Immature natural killer cell (primary cell): ENCODE results near the gene SLC27A1. TPM values are rescaled to one million over a fixed set of nuclear protein-coding genes. Genes with fewer than 3 reads are reported as not detected.
"Not testable (repeated sequence)": the region's sequence is repeated elsewhere in the genome, so short reads cannot be mapped to it uniquely, and the experiment has no call there.

ENCODE experiments used
- DNase-seq, 3 donors: peaks; one replicate each; pipeline ENCODE4 v3.0.0; 2022; ENCODE audit warnings: mixed read lengths in 1 of 3
- H3K27ac Mint-ChIP-seq, 6 donors: one replicate each; pipeline ENCODE4 v1.8.0; 2020; ENCODE audit warnings: mixed read lengths in 6 of 6, mild to moderate bottlenecking in 5 of 6, inconsistent platforms in 4 of 6, moderate library complexity in 3 of 6
- H3K27me3 Mint-ChIP-seq, 3 donors: one replicate each; pipeline ENCODE4 v1.8.0; 2020 to 2021; ENCODE audit warnings: low read depth in 3 of 3, mild to moderate bottlenecking in 3 of 3, mixed read lengths in 3 of 3, moderate library complexity in 3 of 3, inconsistent platforms in 1 of 3
- H3K36me3 Mint-ChIP-seq, 3 donors: one replicate each; pipeline ENCODE4 v1.8.0; 2020; ENCODE audit warnings: mixed read lengths in 3 of 3, inconsistent platforms in 2 of 3, mild to moderate bottlenecking in 2 of 3
- H3K4me1 Mint-ChIP-seq, 2 donors: one replicate each; pipeline ENCODE4 v1.8.0; 2020; ENCODE audit warnings: inconsistent platforms in 2 of 2, mild to moderate bottlenecking in 2 of 2, mixed read lengths in 2 of 2, moderate library complexity in 1 of 2
- H3K4me3 Mint-ChIP-seq, 5 donors: one replicate each; pipeline ENCODE4 v1.8.0; 2020; ENCODE audit warnings: mild to moderate bottlenecking in 5 of 5, mixed read lengths in 5 of 5, inconsistent platforms in 3 of 5, moderate library complexity in 3 of 5
- H3K9me3 Mint-ChIP-seq, 6 donors: one replicate each; pipeline ENCODE4 v1.8.0; 2020; ENCODE audit warnings: mild to moderate bottlenecking in 6 of 6, mixed read lengths in 6 of 6, inconsistent platforms in 4 of 6, moderate library complexity in 3 of 6
- polyA plus RNA-seq, 3 donors: library from polyadenylated mRNA; unstranded; fragments of 300-500 nt; fragmentation: Illumina TruSeq; gene quantifications; one replicate each; pipeline ENCODE4 v1.2.3, GENCODE V29; 2021

SLC27A1 gene
- polyA plus RNA-seq, 3 donors from 2014 or later, result 9.7 to 15.9 (median 15.3) TPM

DNA sequence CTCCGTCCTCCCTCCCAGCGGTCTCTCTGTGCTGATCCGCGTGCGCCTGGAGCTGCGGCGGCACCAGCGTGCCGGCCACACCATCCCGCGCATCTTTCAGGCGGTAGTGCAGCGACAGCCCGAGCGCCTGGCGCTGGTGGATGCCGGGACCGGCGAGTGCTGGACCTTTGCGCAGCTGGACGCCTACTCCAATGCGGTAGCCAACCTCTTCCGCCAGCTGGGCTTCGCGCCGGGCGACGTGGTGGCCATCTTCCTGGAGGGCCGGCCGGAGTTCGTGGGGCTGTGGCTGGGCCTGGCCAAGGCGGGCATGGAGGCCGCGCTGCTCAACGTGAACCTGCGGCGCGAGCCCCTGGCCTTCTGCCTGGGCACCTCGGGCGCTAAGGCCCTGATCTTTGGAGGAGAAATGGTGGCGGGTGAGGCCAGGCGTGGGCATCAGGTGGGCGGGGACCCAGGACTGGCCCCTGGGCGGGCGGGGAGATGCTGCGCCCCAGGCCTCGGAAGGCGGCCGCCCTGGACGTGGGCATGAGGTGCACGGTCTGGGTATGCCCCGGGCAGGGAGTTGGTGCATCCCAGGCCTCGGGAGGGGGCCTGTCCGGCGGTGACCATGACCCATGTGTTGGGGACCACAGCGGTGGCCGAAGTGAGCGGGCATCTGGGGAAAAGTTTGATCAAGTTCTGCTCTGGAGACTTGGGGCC is 16.4 kb downstream of the SLC27A1 start:
- H3K27ac Mint-ChIP-seq, result peak overlapping the region in 1 of 6 donors; percentile 50
- H3K4me1 Mint-ChIP-seq, result peaks cover 41 to 47% of the 10 kb centered on the region in 2 donors

DNA sequence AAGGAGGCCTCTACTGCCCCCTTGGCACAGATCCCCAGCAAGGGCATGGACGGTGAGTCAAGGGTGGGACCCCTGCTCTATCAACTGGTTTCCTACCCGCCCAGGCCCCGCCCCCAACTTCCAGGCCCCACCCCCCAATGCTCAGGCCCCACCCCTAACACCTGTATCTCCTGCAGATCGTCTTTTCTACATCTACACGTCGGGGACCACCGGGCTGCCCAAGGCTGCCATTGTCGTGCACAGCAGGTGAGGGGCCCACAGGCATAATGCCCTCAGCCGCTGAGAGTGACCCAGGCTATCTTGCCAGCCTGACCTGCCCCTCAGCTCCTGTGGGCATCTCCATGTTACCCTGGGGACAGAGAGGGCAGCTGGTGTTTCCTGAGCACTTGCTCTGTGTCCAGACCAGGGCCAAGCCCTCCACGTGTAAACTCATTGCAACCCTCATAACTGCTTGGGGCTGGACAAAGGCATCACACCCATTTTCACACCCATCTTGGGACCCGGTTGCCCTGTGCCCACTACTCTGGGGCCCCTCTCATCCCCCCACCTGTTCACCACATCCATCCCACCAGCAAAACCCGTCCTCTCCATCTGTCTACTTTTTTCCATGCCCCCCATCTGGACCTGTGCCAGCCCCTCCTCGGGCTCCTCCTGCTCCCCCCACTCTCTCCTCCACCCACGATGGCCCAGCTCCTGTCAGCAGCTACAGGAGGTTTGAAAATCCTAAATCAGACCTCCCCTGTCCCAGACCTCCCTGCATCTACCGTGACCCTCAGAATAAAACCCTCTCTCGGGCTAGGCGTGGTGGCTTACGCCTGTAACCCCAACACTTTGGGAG is 17.2 kb downstream of the SLC27A1 start:
- peak overlapping the region; percentile 15 to 91 (median 83) for H3K4me3 Mint-ChIP-seq
- no peak for DNase-seq
- peaks cover 0 to 4% (median 0%) of the 10 kb centered on the region in 3 donors for H3K36me3 Mint-ChIP-seq
- H3K4me1 Mint-ChIP-seq, result peaks cover 46 to 49% of the 10 kb centered on the region in 2 donors
- H3K9me3 Mint-ChIP-seq, result no peaks in the 10 kb centered on the region
- H3K27me3 Mint-ChIP-seq, result peaks cover 4 to 19% (median 11%) of the 10 kb centered on the region in 3 donors
- peak overlapping the region; percentile 92 to 100 (median 98) for H3K27ac Mint-ChIP-seq

More for the DNA sequence above, 16.4 kb downstream of the SLC27A1 start:
- Mint-ChIP-seq H3K27me3 (peaks cover 4 to 19% (median 11%) of the 10 kb centered on the region in 3 donors), H3K36me3 (peaks cover 0 to 4% (median 0%) of the 10 kb centered on the region in 3 donors), H3K9me3 (no peaks in the 10 kb centered on the region), H3K4me3 (no peak overlapping the region)
- no peak for DNase-seq

DNA sequence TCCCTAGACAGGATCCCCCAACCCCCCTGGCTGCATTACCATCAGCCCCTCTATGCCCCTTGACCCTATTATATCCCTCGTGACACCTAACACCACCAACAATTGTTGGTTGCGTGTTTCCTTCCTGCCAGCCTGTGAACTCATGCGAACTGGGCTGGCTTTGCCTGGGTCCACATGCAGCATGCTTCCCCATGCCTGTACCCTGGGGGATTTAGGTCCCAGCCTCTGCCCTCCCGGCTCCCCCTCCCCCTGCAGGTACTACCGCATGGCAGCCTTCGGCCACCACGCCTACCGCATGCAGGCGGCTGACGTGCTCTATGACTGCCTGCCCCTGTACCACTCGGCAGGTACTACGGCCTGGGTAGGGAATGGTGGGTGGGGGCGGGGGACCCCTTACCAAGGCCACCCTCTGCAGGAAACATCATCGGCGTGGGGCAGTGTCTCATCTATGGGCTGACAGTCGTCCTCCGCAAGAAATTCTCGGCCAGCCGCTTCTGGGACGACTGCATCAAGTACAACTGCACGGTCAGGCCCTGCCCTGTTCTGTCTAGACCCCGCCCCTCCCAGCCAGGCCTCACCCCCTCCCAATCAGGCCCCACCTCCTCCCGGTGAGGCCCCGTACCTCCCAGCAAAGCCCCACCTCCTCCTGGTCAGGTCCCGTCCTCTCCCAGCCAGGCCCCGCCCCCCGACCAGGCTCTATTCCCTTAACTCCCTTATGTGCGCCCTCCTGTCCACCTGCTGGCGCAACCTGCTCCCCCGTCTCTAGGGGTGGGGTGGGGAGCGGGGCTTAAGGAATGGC is 18.5 kb downstream of the SLC27A1 start:
- H3K9me3 Mint-ChIP-seq, result no peaks in the 10 kb centered on the region
- H3K4me1 Mint-ChIP-seq, result peaks cover 46 to 48% of the 10 kb centered on the region in 2 donors

DNA sequence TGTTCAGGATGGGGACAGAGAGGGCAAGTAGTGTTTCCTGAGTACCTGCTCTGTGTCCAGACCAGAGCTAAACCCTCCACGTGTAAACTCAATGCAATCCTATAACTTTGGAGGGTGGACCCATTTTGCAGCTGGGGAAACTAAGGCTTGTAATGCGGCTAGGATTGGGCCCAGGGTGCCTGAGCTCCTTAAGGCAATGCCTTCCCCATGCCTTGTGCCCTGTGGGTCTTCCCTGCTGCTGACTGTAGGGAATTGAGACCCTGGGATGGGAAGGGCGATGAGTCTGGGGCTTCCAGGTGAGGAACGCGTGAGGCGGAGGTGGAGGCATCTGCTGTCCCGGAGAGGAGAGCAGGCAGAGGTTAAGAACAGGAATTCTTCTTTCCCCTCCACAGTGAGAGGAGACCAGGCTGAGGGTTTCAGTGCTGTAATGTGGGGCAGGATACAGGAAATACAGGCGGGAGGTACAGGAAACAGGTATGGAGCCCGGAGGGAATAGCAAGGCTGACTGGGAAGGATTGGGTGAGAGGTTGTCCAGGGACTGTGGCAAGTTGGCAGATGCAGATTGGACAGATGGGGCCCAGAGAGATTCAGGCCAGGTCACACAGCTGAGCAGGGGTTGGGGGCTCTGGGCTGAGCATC is 19.2 kb downstream of the SLC27A1 start:
- Mint-ChIP-seq H3K27ac (peak overlapping the region; percentile 92 to 100 (median 98)), H3K4me1 (peaks cover 45 to 46% of the 10 kb centered on the region in 2 donors), H3K9me3 (no peaks in the 10 kb centered on the region), H3K4me3 (peak overlapping the region; percentile 75 to 91 (median 83)), H3K27me3 (peaks cover 4 to 17% (median 11%) of the 10 kb centered on the region in 3 donors), H3K36me3 (peaks cover 0 to 3% (median 0%) of the 10 kb centered on the region in 3 donors)
- no peak for DNase-seq

More for the DNA sequence above, 18.5 kb downstream of the SLC27A1 start:
- Mint-ChIP-seq H3K27ac (peak overlapping the region; percentile 92 to 100 (median 98)), H3K4me3 (peak overlapping the region; percentile 75 to 91 (median 83)), H3K27me3 (peaks cover 4 to 18% (median 11%) of the 10 kb centered on the region in 3 donors), H3K36me3 (peaks cover 0 to 4% (median 0%) of the 10 kb centered on the region in 3 donors)
- DNase-seq, result peak; percentile 77 to 82 (median 79)

DNA sequence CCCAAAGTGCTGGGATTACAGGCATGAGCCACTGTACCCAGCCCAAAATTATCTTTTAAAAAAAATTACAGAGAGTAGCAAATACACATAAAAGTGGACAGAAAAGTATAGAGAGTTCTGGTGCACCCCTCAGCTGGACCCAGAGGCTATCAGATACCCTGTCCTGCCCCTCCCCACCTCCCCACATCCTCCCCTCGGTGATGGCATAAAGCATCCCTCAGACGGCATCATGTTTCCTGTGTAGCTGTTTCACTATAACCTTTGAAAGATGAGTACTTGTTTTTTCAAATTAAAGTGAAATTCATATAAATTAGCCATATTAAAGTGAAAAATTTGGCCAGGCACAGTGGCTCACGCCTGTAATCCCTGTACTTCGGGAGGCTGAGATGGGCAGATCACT is 20.1 kb downstream of the SLC27A1 start:
- H3K36me3 Mint-ChIP-seq, result no peaks in the 10 kb centered on the region
- DNase-seq, result peak; percentile 69 to 73 (median 71)
- peak overlapping the region; percentile 40 to 74 (median 61) for H3K4me3 Mint-ChIP-seq
- H3K27ac Mint-ChIP-seq, result peak overlapping the region; percentile 84 to 100 (median 94)
- H3K27me3 Mint-ChIP-seq, result peaks cover 4 to 15% (median 11%) of the 10 kb centered on the region in 3 donors
- no peaks in the 10 kb centered on the region for H3K9me3 Mint-ChIP-seq
- H3K4me1 Mint-ChIP-seq, result peaks cover 43 to 46% of the 10 kb centered on the region in 2 donors

DNA sequence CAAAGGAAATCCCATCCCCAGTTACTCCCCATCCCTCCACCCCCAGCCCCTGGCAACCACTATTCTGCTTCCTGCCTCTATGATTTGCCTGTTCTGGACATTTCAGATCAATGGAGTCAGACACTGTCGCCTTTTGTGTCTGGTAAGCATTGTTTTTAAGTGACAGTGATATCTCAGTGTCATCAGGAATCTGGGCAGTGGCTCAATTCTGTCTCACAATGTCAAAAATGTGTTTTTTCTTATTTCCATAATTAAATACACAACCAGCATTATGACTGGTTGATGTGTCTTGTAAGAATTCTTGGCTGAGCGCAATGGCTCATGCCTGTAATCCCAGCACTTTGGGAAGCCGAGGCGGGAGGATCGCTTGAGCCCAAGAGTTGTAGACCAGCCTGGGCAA is 21.0 kb downstream of the SLC27A1 start:
- H3K27me3 Mint-ChIP-seq, result peaks cover 4 to 15% (median 11%) of the 10 kb centered on the region in 3 donors
- DNase-seq, result no peak
- no peaks in the 10 kb centered on the region for H3K9me3 Mint-ChIP-seq
- H3K27ac Mint-ChIP-seq, result peak overlapping the region; percentile 51 to 100 (median 94)
- peaks cover 50 to 54% of the 10 kb centered on the region in 2 donors for H3K4me1 Mint-ChIP-seq
- no peaks in the 10 kb centered on the region for H3K36me3 Mint-ChIP-seq
- peak overlapping the region in 1 of 5 donors; percentile 59 for H3K4me3 Mint-ChIP-seq

DNA sequence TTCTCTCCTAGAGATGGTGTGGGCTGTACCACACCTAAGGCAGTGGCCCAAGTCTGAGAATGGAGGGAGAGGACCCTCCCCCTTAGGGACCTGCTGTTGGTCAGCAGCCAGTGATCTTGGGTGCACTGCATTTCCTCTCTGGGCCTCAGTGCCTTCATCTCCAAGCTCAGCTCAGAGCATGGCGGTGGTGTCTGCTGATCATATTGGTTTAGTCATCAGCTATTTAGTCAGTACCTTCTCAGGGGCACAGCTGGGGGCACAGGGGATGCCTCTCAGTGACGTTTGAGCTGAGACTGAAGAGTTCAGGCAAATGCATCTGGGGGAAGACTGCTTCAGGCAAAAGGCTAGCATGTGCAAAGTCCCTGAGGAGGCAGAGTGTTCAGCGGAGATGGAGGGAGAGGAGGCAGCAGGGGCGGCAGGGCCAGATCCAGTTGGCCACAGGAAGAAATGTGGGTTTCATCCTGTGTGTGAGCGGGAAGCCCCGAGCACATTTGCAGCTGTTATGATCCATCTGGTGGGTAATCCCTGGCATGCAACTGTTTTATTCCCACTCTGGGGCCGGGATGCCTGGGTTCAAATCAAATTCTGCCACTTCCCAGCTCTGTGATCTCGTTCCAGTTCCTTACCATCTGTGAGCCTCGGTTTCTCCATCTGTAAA is 25.4 kb downstream of the SLC27A1 start:
- peaks cover 22 to 32% of the 10 kb centered on the region in 2 donors for H3K4me1 Mint-ChIP-seq
- H3K27me3 Mint-ChIP-seq, result no peaks in the 10 kb centered on the region
- no peaks in the 10 kb centered on the region for H3K36me3 Mint-ChIP-seq
- H3K9me3 Mint-ChIP-seq, result no peaks in the 10 kb centered on the region
- peak overlapping the region in 5 of 6 donors; percentile 48 to 86 (median 72) for H3K27ac Mint-ChIP-seq
- DNase-seq, result no peak
- no peak overlapping the region for H3K4me3 Mint-ChIP-seq

DNA sequence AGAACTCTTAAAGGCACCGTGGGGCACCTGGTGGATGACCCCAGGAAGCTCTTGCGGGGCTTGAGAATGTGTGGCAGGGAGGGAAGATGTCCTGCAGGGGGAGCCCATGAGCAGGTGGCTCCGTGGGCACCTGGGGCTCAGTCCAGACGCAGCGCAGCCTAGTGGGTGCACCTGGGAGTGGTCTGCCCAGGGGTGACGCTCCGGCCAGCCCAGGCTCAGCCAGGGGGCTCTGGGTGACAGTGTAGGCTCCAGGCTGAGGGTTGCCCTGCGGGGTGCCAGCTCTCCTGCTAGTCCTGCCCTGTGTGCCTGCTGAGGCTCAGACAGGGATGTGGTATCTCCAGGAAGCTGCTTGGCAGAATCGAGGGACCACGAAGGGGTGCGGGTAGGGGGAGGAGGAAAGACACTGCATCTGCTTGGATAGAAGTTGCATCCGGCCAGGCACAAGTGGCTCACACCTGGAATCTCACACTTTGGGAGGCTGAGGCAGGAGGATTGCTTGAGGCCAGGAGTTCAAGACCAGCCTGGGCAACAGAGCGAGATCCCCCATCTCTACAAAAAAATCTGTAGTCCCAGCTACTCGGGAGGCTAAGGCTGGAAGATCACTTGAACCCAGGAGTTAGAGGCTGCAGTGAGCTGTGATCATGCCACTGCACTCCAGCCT is 26.1 kb downstream of the SLC27A1 start:
- Mint-ChIP-seq H3K27ac (peak overlapping the region in 5 of 6 donors; percentile 46 to 86 (median 49)), H3K36me3 (no peaks in the 10 kb centered on the region), H3K4me1 (peaks cover 16 to 25% of the 10 kb centered on the region in 2 donors), H3K9me3 (no peaks in the 10 kb centered on the region), H3K4me3 (no peak overlapping the region), H3K27me3 (peaks cover 0 to 4% (median 0%) of the 10 kb centered on the region in 3 donors)
- DNase-seq, result peak; percentile 80 to 81 (median 80)

DNA sequence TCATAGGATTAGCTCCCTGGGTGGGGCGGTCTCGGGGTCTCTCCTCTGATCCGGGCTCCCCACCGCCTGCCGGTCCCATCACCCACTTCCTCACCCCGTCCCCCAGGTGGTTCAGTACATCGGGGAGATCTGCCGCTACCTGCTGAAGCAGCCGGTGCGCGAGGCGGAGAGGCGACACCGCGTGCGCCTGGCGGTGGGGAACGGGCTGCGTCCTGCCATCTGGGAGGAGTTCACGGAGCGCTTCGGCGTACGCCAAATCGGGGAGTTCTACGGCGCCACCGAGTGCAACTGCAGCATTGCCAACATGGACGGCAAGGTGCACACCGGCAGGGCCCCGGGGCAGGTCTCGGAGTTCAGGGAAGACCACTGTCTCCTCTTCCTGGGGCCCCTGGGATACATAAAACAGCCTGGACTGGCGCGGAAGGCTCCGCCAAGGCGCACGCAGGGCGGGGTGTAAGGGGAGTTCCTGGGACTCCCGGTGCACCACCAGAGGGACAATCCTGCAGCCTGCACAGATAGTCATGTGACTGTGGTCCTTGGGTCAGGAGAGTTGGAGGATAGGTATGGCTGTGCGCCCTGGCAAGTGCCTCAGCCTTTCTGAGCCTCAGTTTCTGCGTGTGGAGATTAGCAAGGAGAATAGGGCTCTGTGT is 26.9 kb downstream of the SLC27A1 start:
- no peaks in the 10 kb centered on the region for H3K36me3 Mint-ChIP-seq
- no peak for DNase-seq
- peaks cover 0 to 4% (median 0%) of the 10 kb centered on the region in 3 donors for H3K27me3 Mint-ChIP-seq
- H3K4me1 Mint-ChIP-seq, result peaks cover 12 to 23% of the 10 kb centered on the region in 2 donors
- no peaks in the 10 kb centered on the region for H3K9me3 Mint-ChIP-seq
- peak overlapping the region in 1 of 6 donors; percentile 51 for H3K27ac Mint-ChIP-seq
- no peak overlapping the region for H3K4me3 Mint-ChIP-seq

DNA sequence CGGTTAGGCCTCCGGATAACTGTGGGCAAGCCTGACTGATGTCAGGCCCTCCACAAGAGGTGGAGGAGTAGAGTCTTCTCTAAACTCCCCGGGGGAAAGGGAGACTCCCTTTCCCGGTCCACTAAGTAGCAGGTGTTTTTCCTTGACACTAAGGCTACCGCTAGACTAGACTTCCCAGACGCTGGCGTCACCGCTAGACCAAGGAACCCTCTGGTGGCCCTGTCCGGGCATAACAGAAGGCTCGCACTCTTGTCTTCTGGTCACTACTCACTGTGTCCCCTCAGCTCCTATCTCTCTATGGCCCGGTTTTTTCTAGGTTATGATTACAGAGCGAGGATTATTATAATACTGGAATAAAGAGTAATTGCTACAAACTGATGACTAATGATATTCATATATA is 28.7 kb downstream of the SLC27A1 start:
- H3K27ac Mint-ChIP-seq, result peak overlapping the region in 1 of 6 donors; percentile 30
- DNase-seq, H3K27me3 Mint-ChIP-seq, H3K9me3 Mint-ChIP-seq, H3K36me3 Mint-ChIP-seq, H3K4me3 Mint-ChIP-seq: not testable (repeated sequence)
- H3K4me1 Mint-ChIP-seq, result peaks cover 12 to 23% of the 10 kb centered on the region in 2 donors

DNA sequence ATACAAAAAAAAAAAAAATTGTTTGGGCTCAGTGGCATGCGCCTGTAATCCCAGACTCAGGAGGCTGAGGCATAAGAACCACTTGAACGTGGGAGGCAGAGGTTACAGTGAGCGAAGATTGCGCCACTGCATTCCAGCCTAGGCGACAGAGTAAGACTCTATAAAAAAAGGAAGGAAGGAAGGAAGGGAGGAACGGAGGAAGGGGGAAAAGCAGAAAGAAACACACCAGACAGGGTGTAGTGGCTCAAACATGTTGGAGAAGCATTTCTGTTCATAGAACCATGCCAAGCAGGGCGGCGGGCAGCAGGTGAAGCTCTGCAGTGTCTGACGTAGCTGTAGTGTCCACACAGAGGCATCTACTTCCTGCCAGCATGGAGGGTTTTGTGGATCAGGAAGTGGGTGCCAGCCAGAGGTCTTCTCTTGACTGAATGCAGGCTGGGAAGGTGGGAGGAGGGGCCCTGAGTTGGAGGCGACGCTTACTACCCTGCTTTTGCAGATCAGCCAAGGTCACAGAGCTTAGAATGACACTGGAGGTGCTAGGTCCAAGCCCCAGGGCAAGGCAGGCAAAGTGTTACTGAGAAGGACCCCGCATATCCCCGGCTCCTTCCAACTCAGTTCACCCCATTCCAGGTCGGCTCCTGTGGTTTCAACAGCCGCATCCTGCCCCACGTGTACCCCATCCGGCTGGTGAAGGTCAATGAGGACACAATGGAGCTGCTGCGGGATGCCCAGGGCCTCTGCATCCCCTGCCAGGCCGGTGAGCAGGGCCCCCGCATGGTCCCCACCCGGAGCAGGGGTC is 29.5 kb downstream of the SLC27A1 start:
- DNase-seq, result no peak
- peak overlapping the region in 1 of 5 donors; percentile 55 for H3K4me3 Mint-ChIP-seq

More for the DNA sequence above, 29.5 kb downstream of the SLC27A1 start:
- Mint-ChIP-seq H3K27ac (peak overlapping the region in 5 of 6 donors; percentile 13 to 83 (median 67)), H3K27me3 (peaks cover 0 to 4% (median 2%) of the 10 kb centered on the region in 3 donors), H3K4me1 (peaks cover 12 to 23% of the 10 kb centered on the region in 2 donors), H3K36me3 (peaks cover 0 to 4% (median 0%) of the 10 kb centered on the region in 3 donors), H3K9me3 (no peaks in the 10 kb centered on the region)
